Nephron progenitor cell (in vitro differentiated cells): Measurements from ENCODE around the gene DCLK1.
A peak's percentile ranks its signal among the peaks of the same experiment; 100 is the strongest.

Experiments used
- DNase-seq: peaks from one replicate; pipeline ENCODE4 v3.0.0; 2021
- H3K27ac Mint-ChIP-seq: 2 replicates; pipeline ENCODE4 v1.8.0; 2021; ENCODE audit warnings: mild to moderate bottlenecking, moderate library complexity, mixed read lengths
- H3K27me3 Mint-ChIP-seq: 2 replicates; pipeline ENCODE4 v1.8.0; 2021; ENCODE audit warnings: mild to moderate bottlenecking, low read depth, mixed read lengths; ENCODE audit not compliant: poor library complexity
- H3K36me3 Mint-ChIP-seq: 2 replicates; pipeline ENCODE4 v1.8.0; 2021; ENCODE audit warnings: low read depth, mixed read lengths
- H3K4me1 Mint-ChIP-seq: 2 replicates; pipeline ENCODE4 v1.8.0; 2021; ENCODE audit warnings: mixed read lengths
- H3K4me3 Mint-ChIP-seq: 2 replicates; pipeline ENCODE4 v1.8.0; 2021; ENCODE audit warnings: mild to moderate bottlenecking, moderate library complexity, mixed read lengths
- H3K9me3 Mint-ChIP-seq: 2 replicates; pipeline ENCODE4 v1.8.0; 2021; ENCODE audit warnings: mild to moderate bottlenecking, moderate library complexity, mixed read lengths
- TF ChIP-seq, protein P1 (sequence below): fragments of 200-600 bp; sonication (generic); IDR thresholded peaks from 2 replicates; pipeline ENCODE4 v1.5.0; 2021; ENCODE audit warnings: antibody characterized with exemption

Gene DCLK1

GRCh38 chr13:36135876-36136275 lies 4.7 kb upstream of the DCLK1 start:
- DNase-seq, result no peak
- no peaks in the 10 kb centered on the region for H3K4me1 Mint-ChIP-seq
- no peaks in the 10 kb centered on the region for H3K36me3 Mint-ChIP-seq
- no peaks in the 10 kb centered on the region for H3K9me3 Mint-ChIP-seq
- no peak overlapping the region for H3K4me3 Mint-ChIP-seq
- TF ChIP-seq, protein P1, sequence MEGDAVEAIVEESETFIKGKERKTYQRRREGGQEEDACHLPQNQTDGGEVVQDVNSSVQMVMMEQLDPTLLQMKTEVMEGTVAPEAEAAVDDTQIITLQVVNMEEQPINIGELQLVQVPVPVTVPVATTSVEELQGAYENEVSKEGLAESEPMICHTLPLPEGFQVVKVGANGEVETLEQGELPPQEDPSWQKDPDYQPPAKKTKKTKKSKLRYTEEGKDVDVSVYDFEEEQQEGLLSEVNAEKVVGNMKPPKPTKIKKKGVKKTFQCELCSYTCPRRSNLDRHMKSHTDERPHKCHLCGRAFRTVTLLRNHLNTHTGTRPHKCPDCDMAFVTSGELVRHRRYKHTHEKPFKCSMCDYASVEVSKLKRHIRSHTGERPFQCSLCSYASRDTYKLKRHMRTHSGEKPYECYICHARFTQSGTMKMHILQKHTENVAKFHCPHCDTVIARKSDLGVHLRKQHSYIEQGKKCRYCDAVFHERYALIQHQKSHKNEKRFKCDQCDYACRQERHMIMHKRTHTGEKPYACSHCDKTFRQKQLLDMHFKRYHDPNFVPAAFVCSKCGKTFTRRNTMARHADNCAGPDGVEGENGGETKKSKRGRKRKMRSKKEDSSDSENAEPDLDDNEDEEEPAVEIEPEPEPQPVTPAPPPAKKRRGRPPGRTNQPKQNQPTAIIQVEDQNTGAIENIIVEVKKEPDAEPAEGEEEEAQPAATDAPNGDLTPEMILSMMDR, result no peak
- H3K27ac Mint-ChIP-seq, result no peak overlapping the region
- H3K27me3 Mint-ChIP-seq, result peaks cover 44% of the 10 kb centered on the region

GRCh38 chr13:36134632-36135031 lies 3.5 kb upstream of the DCLK1 start:
- Mint-ChIP-seq H3K4me1 (peaks cover 8% of the 10 kb centered on the region), H3K27ac (no peak overlapping the region)
- no peak for DNase-seq

DNA sequence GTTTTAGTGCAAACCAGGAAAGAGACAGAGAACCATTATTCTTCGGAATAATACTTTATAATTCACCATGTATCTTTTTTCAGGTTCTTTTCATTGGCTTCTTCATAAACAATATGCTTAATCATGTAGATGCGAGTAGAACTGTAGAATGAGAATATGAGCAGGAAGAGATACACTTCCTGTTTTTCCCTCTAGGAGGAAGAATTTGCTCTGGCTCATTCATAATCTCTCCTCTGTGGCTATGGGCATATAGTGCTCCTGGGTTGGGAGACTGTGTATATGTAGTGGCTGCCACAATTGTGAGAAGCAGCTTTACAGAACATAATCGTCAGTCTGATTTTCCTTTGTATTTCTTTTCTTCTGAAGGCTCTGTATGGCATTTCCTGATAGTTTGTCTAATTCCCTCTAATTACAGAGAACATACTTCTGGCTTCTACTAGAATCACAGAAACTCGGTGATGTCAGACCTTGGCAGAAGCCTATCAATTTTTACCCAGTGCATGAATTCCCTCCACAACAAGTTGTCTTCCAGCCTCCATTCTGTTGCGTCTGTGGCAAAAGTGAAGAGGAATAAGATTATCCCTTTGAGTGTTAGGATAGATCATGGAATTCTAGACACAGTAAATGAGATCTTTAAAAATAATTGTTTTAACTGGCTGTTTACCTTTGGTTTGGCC lies 2.9 kb upstream of the DCLK1 start:
- H3K27me3 Mint-ChIP-seq, result peaks cover 61% of the 10 kb centered on the region
- peaks cover 8% of the 10 kb centered on the region for H3K4me1 Mint-ChIP-seq
- H3K9me3 Mint-ChIP-seq, result no peaks in the 10 kb centered on the region
- no peak for DNase-seq
- no peaks in the 10 kb centered on the region for H3K36me3 Mint-ChIP-seq
- no peak overlapping the region for H3K27ac Mint-ChIP-seq
- TF ChIP-seq, protein P1, result no peak
- H3K4me3 Mint-ChIP-seq, result no peak overlapping the region

More at GRCh38 chr13:36134632-36135031, 3.5 kb upstream of the DCLK1 start:
- Mint-ChIP-seq H3K9me3 (no peaks in the 10 kb centered on the region), H3K36me3 (no peaks in the 10 kb centered on the region), H3K4me3 (no peak overlapping the region), H3K27me3 (peaks cover 55% of the 10 kb centered on the region)
- TF ChIP-seq, protein P1, result no peak

DNA sequence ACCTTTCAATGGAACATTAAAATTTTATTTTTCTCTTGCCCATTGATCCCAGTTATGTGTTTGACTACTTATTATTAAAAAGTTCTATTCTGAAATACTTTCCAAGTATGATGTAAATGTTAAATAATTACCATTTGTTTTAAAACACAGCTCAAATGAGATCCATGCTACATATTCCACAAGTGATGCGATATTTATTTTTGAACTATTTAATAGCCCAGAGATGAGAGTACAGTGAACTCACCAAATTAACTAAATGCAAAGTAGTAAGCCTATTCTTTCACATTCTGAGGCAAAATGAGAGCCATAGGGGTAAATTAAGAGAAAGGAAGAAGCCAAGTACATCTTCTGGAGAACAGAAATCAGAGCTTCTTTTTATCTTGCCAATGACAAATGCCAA lies 1.2 kb upstream of the DCLK1 start:
- H3K27ac Mint-ChIP-seq, result no peak overlapping the region
- no peaks in the 10 kb centered on the region for H3K9me3 Mint-ChIP-seq
- TF ChIP-seq, protein P1, result no peak
- peaks cover 74% of the 10 kb centered on the region for H3K27me3 Mint-ChIP-seq
- no peak for DNase-seq
- H3K4me1 Mint-ChIP-seq, result peaks cover 8% of the 10 kb centered on the region
- peak overlapping the region; percentile 76 for H3K4me3 Mint-ChIP-seq
- no peaks in the 10 kb centered on the region for H3K36me3 Mint-ChIP-seq

- Mint-ChIP-seq H3K27me3 (peaks cover 78% of the 10 kb centered on the region), H3K36me3 (no peaks in the 10 kb centered on the region), H3K27ac (no peak overlapping the region), H3K4me3 (peak overlapping the region; percentile 76), H3K9me3 (no peaks in the 10 kb centered on the region), H3K4me1 (peaks cover 8% of the 10 kb centered on the region)
- TF ChIP-seq, protein P1, result no peak
- DNase-seq, result no peak
These were observed 732 bp upstream of the DCLK1 start for GRCh38 chr13:36131931-36132297.

DNA sequence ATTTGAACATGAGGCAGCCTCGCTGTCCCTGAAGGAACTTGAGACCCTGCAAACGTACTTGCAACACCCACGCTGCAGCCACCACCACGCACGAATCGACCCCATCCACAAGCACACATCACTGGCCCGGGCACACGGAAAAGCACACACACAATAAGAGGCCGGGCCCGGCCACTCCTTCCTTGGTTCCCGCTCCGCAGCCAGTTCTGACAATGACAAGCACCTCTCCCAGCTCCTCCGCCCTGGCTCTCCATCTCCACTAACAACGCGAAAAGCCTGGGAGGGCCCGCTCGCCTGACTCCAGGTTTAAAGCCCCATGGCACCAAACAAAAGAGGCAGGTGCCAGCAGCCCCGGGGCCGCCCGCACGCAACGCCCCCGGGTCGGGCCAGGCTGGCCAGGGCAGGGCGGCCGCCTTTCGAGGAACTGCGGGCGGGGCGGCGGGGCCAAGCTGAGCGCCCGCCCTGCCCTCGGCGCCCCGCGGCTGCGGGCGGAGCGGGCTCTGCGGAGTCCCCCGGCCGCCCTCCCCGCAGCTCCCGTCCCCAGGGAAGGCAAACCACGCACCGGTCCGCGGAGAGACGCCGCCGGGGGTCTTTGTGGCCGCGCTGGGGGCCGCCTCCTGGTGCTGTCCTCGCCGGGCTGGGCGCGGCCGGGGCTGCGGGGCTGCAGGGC lies 495 bp downstream of the DCLK1 start:
- Mint-ChIP-seq H3K27ac (no peak overlapping the region), H3K9me3 (no peaks in the 10 kb centered on the region), H3K4me1 (peaks cover 8% of the 10 kb centered on the region), H3K4me3 (peak overlapping the region; percentile 83), H3K36me3 (no peaks in the 10 kb centered on the region), H3K27me3 (peaks cover 82% of the 10 kb centered on the region)
- DNase-seq, result no peak
- TF ChIP-seq, protein P1, result no peak
